HG03095 (cell line): ENCODE measurements around the gene ITGB6.

Source experiments
- ATAC-seq: cut with Tn5 transposase; IDR thresholded peaks from one replicate; pipeline ENCODE4 v1.9.1; 2021; ENCODE audit warnings: moderate library complexity; ENCODE audit not compliant: unreplicated experiment

The ITGB6 gene

GRCh38 chr2:160057356-160057755 lies 142.7 kb downstream of the ITGB6 start:
- no peak for ATAC-seq

GRCh38 chr2:160055726-160056108 lies 144.4 kb downstream of the ITGB6 start:
- ATAC-seq = no peak

- no peak for ATAC-seq
Measured at GRCh38 chr2:160054984-160055725, 144.9 kb downstream of the ITGB6 start.

- ATAC-seq = no peak
Measured at GRCh38 chr2:160053946-160054345, 146.1 kb downstream of the ITGB6 start.

GRCh38 chr2:160052531-160052930 lies 147.5 kb downstream of the ITGB6 start:
- no peak for ATAC-seq

GRCh38 chr2:160051371-160051800 lies 148.7 kb downstream of the ITGB6 start:
- ATAC-seq = no peak

GRCh38 chr2:160050147-160050546 lies 149.9 kb downstream of the ITGB6 start:
- no peak for ATAC-seq
